ENCODE data around the gene ALDH1A3. TPM values are rescaled to one million over a fixed set of nuclear protein-coding genes. Genes with fewer than 3 reads are reported as not detected.

Gene ALDH1A3
- total and polyA plus RNA-seq, 2 donors (not counting 1 experiment from before 2014, with no cell fraction given), result not detected

DNA sequence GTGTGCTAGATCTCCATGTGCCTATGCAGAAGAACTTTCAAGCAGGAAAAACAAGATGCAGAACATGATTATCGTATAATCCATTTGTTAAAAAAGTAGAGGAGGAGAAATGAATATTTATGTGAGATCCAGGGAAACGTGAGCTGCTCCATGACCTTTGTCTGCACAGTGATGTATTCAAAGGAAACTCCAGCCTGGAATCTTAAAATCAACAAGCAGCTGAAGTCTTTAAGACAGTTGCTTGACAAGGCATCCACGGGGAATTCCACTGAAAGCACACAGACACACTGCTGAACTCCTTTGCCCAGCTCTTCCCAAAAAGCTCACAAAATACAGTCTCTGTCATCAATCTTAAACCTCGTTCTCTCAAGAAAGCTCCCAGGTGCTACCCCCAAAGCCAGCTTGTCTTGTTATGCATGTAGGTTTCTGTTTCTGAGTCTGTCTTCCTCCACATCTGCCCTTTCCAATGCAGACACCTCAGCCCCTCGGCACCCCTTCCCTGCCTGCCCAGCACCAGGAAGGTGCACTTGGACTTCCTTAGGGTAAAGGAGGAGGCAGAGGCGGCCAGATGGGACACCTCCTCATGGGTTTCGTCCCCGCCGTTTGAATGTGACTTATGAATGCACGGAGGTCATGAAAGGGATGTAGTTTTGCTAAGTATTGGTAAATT, 68.3 kb downstream of the ALDH1A3 start:
- 86% methylated on average over 3 of the region's 10 CpGs for WGBS (ENCODE audit: insufficient coverage)
- no peak for DNase-seq
- intact Hi-C loops (cut with micrococcal nuclease), result no loop called here
- Histone ChIP-seq H4K20me1 (ENCODE audit: control insufficient read depth, insufficient read depth, low read length, poor library complexity, severe bottlenecking) (peaks cover 5% of the 10 kb centered on the region), H3K9me3 (ENCODE audit: control extremely low read depth in 1 of 3, control insufficient read depth in 2 of 3, insufficient read depth in 1 of 3, low read length in 2 of 3) (peaks cover 0 to 5% (median 1%) of the 10 kb centered on the region in 3 donors), H3K9ac (ENCODE audit: low read length) (peak overlapping the region; percentile 20), H3K4me1 (ENCODE audit: control insufficient read depth in 2 of 2, insufficient read depth in 2 of 2, low read length in 2 of 2) (peaks cover 5 to 16% of the 10 kb centered on the region in 2 donors), H3K79me2 (ENCODE audit: control insufficient read depth, insufficient read depth, low read length) (peaks cover 11% of the 10 kb centered on the region), H3K27ac (ENCODE audit: low read length in 2 of 2) (no peak overlapping the region), H3K27me3 (replicated peaks in 1 of 4; ENCODE audit: control extremely low read depth in 1 of 4, control insufficient read depth in 3 of 4, insufficient read depth in 4 of 4, low read length in 3 of 4) (no peaks in the 10 kb centered on the region), H3K36me3 (replicated peaks in 1 of 2; ENCODE audit: control extremely low read depth in 1 of 2, control insufficient read depth in 1 of 2, extremely low read depth in 1 of 2, insufficient read depth in 2 of 2, low read length in 1 of 2) (peaks cover 0 to 2% of the 10 kb centered on the region in 2 experiments), H3K4me2 (replicated peaks; ENCODE audit: low read depth, low read length, poor library complexity, severe bottlenecking) (peak overlapping the region; percentile 12), H3K4me3 (ENCODE audit: control extremely low read depth in 1 of 5, extremely low read depth in 1 of 5, insufficient read depth in 1 of 5, low read depth in 2 of 5, low read length in 4 of 5) (peak overlapping the region in 3 of 5 experiments; percentile 11 to 35 (median 33)), H2AFZ (ENCODE audit: insufficient read depth, low read depth, low read length, poor library complexity, severe bottlenecking) (no peak overlapping the region)
- ATAC-seq (ENCODE audit: low read depth), result no peak
- ChIA-PET CTCF (interaction anchor here (0.9 to 2.9 kb wide), 3 partner anchors 18 to 60 kb away, joined by 3 to 12 read pairs (median 8); partner anchors contain the start of gene LRRK1), POLR2A (interaction anchor here (0.6 kb wide), 1 partner anchor 20 kb away, joined by 5 read pairs; no protein-coding TSS in a partner anchor)
- TF ChIP-seq EZH2 (IDR thresholded peaks at IDR 0.05; ENCODE audit: borderline replicate concordance, insufficient read depth, low read depth, low read length, poor library complexity, severe bottlenecking), result no peak
- TF ChIP-seq, protein P1, sequence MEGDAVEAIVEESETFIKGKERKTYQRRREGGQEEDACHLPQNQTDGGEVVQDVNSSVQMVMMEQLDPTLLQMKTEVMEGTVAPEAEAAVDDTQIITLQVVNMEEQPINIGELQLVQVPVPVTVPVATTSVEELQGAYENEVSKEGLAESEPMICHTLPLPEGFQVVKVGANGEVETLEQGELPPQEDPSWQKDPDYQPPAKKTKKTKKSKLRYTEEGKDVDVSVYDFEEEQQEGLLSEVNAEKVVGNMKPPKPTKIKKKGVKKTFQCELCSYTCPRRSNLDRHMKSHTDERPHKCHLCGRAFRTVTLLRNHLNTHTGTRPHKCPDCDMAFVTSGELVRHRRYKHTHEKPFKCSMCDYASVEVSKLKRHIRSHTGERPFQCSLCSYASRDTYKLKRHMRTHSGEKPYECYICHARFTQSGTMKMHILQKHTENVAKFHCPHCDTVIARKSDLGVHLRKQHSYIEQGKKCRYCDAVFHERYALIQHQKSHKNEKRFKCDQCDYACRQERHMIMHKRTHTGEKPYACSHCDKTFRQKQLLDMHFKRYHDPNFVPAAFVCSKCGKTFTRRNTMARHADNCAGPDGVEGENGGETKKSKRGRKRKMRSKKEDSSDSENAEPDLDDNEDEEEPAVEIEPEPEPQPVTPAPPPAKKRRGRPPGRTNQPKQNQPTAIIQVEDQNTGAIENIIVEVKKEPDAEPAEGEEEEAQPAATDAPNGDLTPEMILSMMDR (IDR thresholded peaks at IDR 0.05), result no peak
- H3K4me3 Mint-ChIP-seq, result peak overlapping the region; percentile 77
- no peaks in the 10 kb centered on the region for H3K27me3 Mint-ChIP-seq
- H3K4me1 Mint-ChIP-seq, result peaks cover 49% of the 10 kb centered on the region
- H3K9me3 Mint-ChIP-seq (ENCODE audit: insufficient read depth), result no peaks in the 10 kb centered on the region
- peak overlapping the region; percentile 67 for H3K27ac Mint-ChIP-seq

DNA sequence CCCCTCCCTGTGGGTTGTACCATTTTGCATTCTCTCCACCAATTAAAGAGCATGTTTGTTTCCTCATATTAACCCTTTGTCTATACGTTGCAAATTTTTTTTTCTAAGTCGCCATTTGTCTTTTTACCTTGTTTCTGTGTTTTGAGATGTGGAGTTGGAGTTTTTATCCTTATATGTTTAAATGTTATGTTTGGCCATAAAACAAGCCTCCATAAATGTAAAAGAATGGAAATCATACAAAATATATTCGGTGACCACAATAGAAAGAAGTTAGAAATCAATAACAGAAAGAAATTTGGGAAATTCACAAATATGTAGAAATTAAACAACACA, 68.8 kb downstream of the ALDH1A3 start:
- no peak overlapping the region for H3K27ac ChIP-seq (ENCODE audit: low read length in 2 of 2)
- no peaks in the 10 kb centered on the region for H3K9me3 Mint-ChIP-seq (ENCODE audit: insufficient read depth)
- H3K4me2 ChIP-seq (replicated peaks; ENCODE audit: low read depth, low read length, poor library complexity, severe bottlenecking), result peak overlapping the region; percentile 12
- ChIA-PET CTCF (interaction anchor here (1.0 to 2.9 kb wide), 2 partner anchors 19 to 59 kb away, joined by 3 to 12 read pairs; no protein-coding TSS in a partner anchor), POLR2A (interaction anchor here (0.6 kb wide), 1 partner anchor 20 kb away, joined by 5 read pairs; no protein-coding TSS in a partner anchor)
- TF ChIP-seq, protein P1 (IDR thresholded peaks at IDR 0.05), result no peak
- TF ChIP-seq EZH2 (IDR thresholded peaks at IDR 0.05; ENCODE audit: borderline replicate concordance, insufficient read depth, low read depth, low read length, poor library complexity, severe bottlenecking), result no peak
- peak overlapping the region; percentile 77 for H3K4me3 Mint-ChIP-seq
- H3K4me1 Mint-ChIP-seq, result peaks cover 44% of the 10 kb centered on the region
- H3K27me3 ChIP-seq (replicated peaks in 1 of 4; ENCODE audit: control extremely low read depth in 1 of 4, control insufficient read depth in 3 of 4, insufficient read depth in 4 of 4, low read length in 3 of 4), result no peaks in the 10 kb centered on the region
- H3K9ac ChIP-seq (ENCODE audit: low read length), result peak overlapping the region; percentile 20
- peak overlapping the region in 3 of 5 experiments; percentile 11 to 35 (median 33) for H3K4me3 ChIP-seq (ENCODE audit: control extremely low read depth in 1 of 5, extremely low read depth in 1 of 5, insufficient read depth in 1 of 5, low read depth in 2 of 5, low read length in 4 of 5)
- no peak overlapping the region for H3K27ac Mint-ChIP-seq
- peaks cover 0 to 5% (median 1%) of the 10 kb centered on the region in 3 donors for H3K9me3 ChIP-seq (ENCODE audit: control extremely low read depth in 1 of 3, control insufficient read depth in 2 of 3, insufficient read depth in 1 of 3, low read length in 2 of 3)
- ATAC-seq (ENCODE audit: low read depth), result no peak
- no peak overlapping the region for H2AFZ ChIP-seq (ENCODE audit: insufficient read depth, low read depth, low read length, poor library complexity, severe bottlenecking)
- H3K4me1 ChIP-seq (ENCODE audit: control insufficient read depth in 2 of 2, insufficient read depth in 2 of 2, low read length in 2 of 2), result peaks cover 5 to 16% of the 10 kb centered on the region in 2 donors
- intact Hi-C loops (cut with micrococcal nuclease), result no loop called here
- no peaks in the 10 kb centered on the region for H3K27me3 Mint-ChIP-seq
- H3K79me2 ChIP-seq (ENCODE audit: control insufficient read depth, insufficient read depth, low read length), result peaks cover 11% of the 10 kb centered on the region
- no CpG with 5 or more reads among the region's 3 CpGs for WGBS (ENCODE audit: insufficient coverage)
- peaks cover 5% of the 10 kb centered on the region for H4K20me1 ChIP-seq (ENCODE audit: control insufficient read depth, insufficient read depth, low read length, poor library complexity, severe bottlenecking)
- DNase-seq, result no peak
- peaks cover 0 to 2% of the 10 kb centered on the region in 2 experiments for H3K36me3 ChIP-seq (replicated peaks in 1 of 2; ENCODE audit: control extremely low read depth in 1 of 2, control insufficient read depth in 1 of 2, extremely low read depth in 1 of 2, insufficient read depth in 2 of 2, low read length in 1 of 2)

All from B cell (primary cell).